T-helper 17 cell (primary cell): ENCODE measurements around the gene MAGEA11. TPM values are rescaled to one million over a fixed set of nuclear protein-coding genes. Genes with fewer than 3 reads are reported as not detected.
"Not testable (repeated sequence)": the region's sequence is repeated elsewhere in the genome, so short reads cannot be mapped to it uniquely, and the experiment has no call there.

Source experiments
- ATAC-seq: fragments of 150-1000 bp; cut with Tn5 transposase; 2 replicates; pipeline ENCODE4 v1.10.0; 2021; ENCODE audit warnings: mild to moderate bottlenecking, moderate library complexity
- DNase-seq, 3 donors: peaks; one replicate each; pipeline versions ENCODE4 v3.0.0 to v3.0.0-alpha.2; 2020 to 2021
- H3K9me3 ChIP-seq: one replicate; pipeline ENCODE4 v1.7.0; 2013; ENCODE audit warnings: low read length, mild to moderate bottlenecking; ENCODE audit not compliant: control insufficient read depth, poor library complexity, severe bottlenecking
- H3K27ac Mint-ChIP-seq: one replicate; pipeline ENCODE4 v1.8.0; 2022; ENCODE audit warnings: mild to moderate bottlenecking, moderate library complexity, mixed read lengths
- H3K27me3 Mint-ChIP-seq: one replicate; pipeline ENCODE4 v1.8.0; 2022; ENCODE audit warnings: mixed read lengths
- H3K36me3 Mint-ChIP-seq: one replicate; pipeline ENCODE4 v1.8.0; 2022; ENCODE audit warnings: low read depth, mixed read lengths
- H3K4me1 Mint-ChIP-seq: one replicate; pipeline ENCODE4 v1.8.0; 2022; ENCODE audit warnings: mild to moderate bottlenecking, mixed read lengths
- H3K4me3 Mint-ChIP-seq: one replicate; pipeline ENCODE4 v1.8.0; 2022; ENCODE audit warnings: mild to moderate bottlenecking, moderate library complexity, mixed read lengths
- total RNA-seq, 4 donors: library from RNA in 2 of 4; stranded (reverse) in 2 of 4; gene quantifications; one replicate each; pipeline ENCODE4 v1.2.3 and lab custom pipeline; 2022 to 2026

Gene MAGEA11, protein sequence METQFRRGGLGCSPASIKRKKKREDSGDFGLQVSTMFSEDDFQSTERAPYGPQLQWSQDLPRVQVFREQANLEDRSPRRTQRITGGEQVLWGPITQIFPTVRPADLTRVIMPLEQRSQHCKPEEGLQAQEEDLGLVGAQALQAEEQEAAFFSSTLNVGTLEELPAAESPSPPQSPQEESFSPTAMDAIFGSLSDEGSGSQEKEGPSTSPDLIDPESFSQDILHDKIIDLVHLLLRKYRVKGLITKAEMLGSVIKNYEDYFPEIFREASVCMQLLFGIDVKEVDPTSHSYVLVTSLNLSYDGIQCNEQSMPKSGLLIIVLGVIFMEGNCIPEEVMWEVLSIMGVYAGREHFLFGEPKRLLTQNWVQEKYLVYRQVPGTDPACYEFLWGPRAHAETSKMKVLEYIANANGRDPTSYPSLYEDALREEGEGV
- total RNA-seq, result not detected
- 0 to 0.12 reads per million in 2 donors for total RNA-seq (lab: John Stamatoyannopoulos, UW)

DNA sequence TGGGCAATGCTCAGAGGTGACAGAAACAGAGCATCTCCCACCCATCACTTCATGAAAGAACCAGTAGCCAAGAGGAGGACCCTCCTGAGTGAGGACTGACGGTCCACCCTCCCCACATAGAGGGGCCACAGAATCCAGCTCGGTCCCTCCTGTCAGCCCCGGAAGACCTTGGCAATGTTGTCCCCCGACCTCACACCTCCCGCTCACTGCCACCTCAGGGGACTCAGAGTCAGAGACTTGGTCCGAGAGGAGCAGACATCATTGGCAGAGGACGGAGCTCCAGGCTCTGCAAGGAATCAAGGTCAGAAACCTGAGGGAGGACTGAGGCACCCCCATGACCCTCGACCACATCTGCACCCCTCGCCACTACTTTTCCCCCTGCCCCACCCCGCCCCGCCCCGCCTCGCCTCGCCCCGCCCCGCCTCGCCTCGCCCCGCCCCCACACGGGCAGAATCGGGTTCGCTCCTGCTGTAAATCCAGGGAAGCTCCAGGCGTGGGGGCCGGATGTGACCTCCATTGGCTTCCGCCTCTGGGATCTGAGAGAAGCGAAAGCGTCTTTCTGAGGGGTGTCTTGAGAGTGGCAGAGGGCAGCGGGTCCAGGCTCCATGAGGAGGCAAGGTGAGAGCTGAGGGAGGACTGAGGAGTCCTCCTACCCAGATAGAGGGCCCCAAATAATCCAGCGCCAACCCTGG lies at the start of gene MAGEA11:
TSS of gene MAGEA11 (plus strand) at position 516 of the 692 bp plus-strand sequence. CDS start 1,100 bp downstream, outside the sequence.
- Mint-ChIP-seq H3K4me1 (no peaks in the 10 kb centered on the region), H3K27ac (no peak within 1 kb of the TSS), H3K27me3 (no peaks in the 10 kb centered on the region), H3K36me3 (no peaks in the 10 kb centered on the region), H3K4me3 (no peak within 1 kb of the TSS)
- no peaks in the 10 kb centered on the region for H3K9me3 ChIP-seq
- ATAC-seq (no peak), DNase-seq (no peak)

- H3K9me3 ChIP-seq, H3K4me1 Mint-ChIP-seq, H3K27me3 Mint-ChIP-seq, H3K4me3 Mint-ChIP-seq, H3K36me3 Mint-ChIP-seq, ATAC-seq, H3K27ac Mint-ChIP-seq, DNase-seq: not testable (repeated sequence)
These were observed 36.8 kb upstream of the MAGEA11 start for GRCh38 chrX:149675088-149675487.

- H3K4me3 Mint-ChIP-seq, H3K9me3 ChIP-seq, H3K27me3 Mint-ChIP-seq, H3K36me3 Mint-ChIP-seq, H3K4me1 Mint-ChIP-seq, H3K27ac Mint-ChIP-seq, DNase-seq, ATAC-seq: not testable (repeated sequence)
These were observed 36.3 kb upstream of the MAGEA11 start for GRCh38 chrX:149675554-149675953.

DNA sequence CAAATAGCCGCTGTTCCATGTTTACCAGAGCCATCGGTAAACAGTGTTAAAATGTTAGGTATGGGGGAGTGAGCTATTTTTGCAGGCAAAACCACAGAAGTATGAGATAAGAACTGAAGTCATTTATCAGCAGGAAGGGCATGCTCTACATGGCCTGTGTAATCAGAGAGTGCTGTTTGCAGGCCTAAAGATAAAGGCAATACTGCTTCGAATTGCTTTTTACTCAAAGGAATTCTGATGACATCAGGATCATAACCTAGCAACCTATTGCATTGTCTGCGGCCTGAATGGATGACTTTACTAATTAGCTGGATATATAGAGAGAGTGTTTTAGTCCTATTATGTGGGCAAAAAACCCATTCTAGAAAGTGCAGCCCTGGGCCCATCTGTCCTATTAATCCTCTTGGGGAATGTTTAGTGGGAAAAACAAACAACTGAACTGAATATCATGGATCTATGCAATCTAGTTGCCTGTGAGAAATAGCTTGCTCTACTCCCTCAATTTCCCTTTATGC lies 32.6 kb upstream of the MAGEA11 start:
- H3K4me3 Mint-ChIP-seq, H3K36me3 Mint-ChIP-seq, H3K27ac Mint-ChIP-seq, H3K9me3 ChIP-seq, ATAC-seq, H3K4me1 Mint-ChIP-seq, H3K27me3 Mint-ChIP-seq, DNase-seq: not testable (repeated sequence)

DNA sequence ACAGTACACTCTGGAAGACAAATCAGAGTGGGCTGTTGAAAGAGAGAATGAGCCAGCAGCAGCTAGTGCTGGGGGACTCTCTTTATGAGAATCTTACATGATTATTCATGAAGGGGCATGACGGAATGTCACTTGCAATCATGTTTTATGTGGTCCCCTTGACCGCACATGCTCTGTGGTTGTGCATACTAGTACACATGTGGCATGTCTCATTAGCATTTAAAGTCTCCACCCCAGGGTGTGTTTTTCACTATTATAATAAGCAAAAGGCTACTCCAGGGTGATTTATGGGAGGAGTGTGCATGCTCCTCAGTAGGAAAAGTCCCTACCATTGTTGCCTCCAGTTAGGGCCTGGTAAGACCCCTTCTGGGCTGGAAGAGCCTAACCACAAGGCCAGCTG lies 30.7 kb upstream of the MAGEA11 start:
- DNase-seq, result no peak
- Mint-ChIP-seq H3K27ac (no peak overlapping the region), H3K27me3 (peaks cover 10% of the 10 kb centered on the region), H3K4me1 (peaks cover 2% of the 10 kb centered on the region), H3K36me3 (no peaks in the 10 kb centered on the region), H3K4me3 (no peak overlapping the region)
- no peaks in the 10 kb centered on the region for H3K9me3 ChIP-seq
- ATAC-seq, result no peak

- H3K9me3 ChIP-seq, result no peaks in the 10 kb centered on the region
- H3K36me3 Mint-ChIP-seq, result no peaks in the 10 kb centered on the region
- no peak overlapping the region for H3K4me3 Mint-ChIP-seq
- no peak overlapping the region for H3K27ac Mint-ChIP-seq
- peaks cover 13% of the 10 kb centered on the region for H3K27me3 Mint-ChIP-seq
- DNase-seq, result no peak
- H3K4me1 Mint-ChIP-seq, result peaks cover 2% of the 10 kb centered on the region
- ATAC-seq, result no peak
These were observed 29.8 kb upstream of the MAGEA11 start for GRCh38 chrX:149682031-149682430.

GRCh38 chrX:149682956-149683947 lies 28.6 kb upstream of the MAGEA11 start:
- ATAC-seq (no peak), DNase-seq (no peak)
- H3K27me3 Mint-ChIP-seq, result peaks cover 13% of the 10 kb centered on the region
- H3K36me3 Mint-ChIP-seq, result no peaks in the 10 kb centered on the region
- no peaks in the 10 kb centered on the region for H3K9me3 ChIP-seq
- H3K4me1 Mint-ChIP-seq, result peaks cover 2% of the 10 kb centered on the region
- no peak overlapping the region for H3K4me3 Mint-ChIP-seq
- H3K27ac Mint-ChIP-seq, result no peak overlapping the region

GRCh38 chrX:149683966-149684730 lies 27.7 kb upstream of the MAGEA11 start:
- DNase-seq, result no peak
- ATAC-seq, result no peak
- Mint-ChIP-seq H3K36me3 (no peaks in the 10 kb centered on the region), H3K4me3 (no peak overlapping the region), H3K27me3 (peaks cover 13% of the 10 kb centered on the region), H3K27ac (no peak overlapping the region), H3K4me1 (peaks cover 2% of the 10 kb centered on the region)
- no peaks in the 10 kb centered on the region for H3K9me3 ChIP-seq

DNA sequence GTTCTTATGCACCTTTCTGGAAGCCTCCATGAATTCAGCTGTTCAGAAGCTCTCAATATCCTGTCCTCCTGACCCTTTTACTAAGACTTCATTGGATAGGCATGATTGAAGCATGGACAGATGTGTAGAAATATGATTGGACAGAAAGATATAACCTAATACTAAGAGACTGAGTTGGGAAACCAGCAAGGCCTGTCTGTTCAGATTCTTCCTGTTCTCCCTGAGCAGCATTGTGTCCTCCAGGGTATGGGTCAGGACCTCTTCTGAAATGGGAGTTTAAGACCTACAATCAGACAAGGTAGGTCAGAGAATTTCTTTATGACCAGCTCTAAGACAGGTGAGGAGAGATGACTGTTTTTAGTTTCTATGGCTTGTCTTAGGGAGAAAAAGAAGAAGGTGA lies 23.9 kb upstream of the MAGEA11 start:
- peaks cover 25% of the 10 kb centered on the region for H3K27me3 Mint-ChIP-seq
- H3K36me3 Mint-ChIP-seq, result no peaks in the 10 kb centered on the region
- H3K9me3 ChIP-seq, result no peaks in the 10 kb centered on the region
- ATAC-seq (no peak), DNase-seq (no peak)
- no peak overlapping the region for H3K4me3 Mint-ChIP-seq
- H3K4me1 Mint-ChIP-seq, result peaks cover under 1% of the 10 kb centered on the region
- H3K27ac Mint-ChIP-seq, result no peak overlapping the region

- Mint-ChIP-seq H3K27me3 (peaks cover 23% of the 10 kb centered on the region), H3K36me3 (no peaks in the 10 kb centered on the region)
- ATAC-seq, result no peak
These were observed 23.3 kb upstream of the MAGEA11 start for GRCh38 chrX:149688552-149688951.

GRCh38 chrX:149691794-149692193 lies 20.1 kb upstream of the MAGEA11 start:
- Mint-ChIP-seq H3K36me3 (no peaks in the 10 kb centered on the region), H3K4me1 (no peaks in the 10 kb centered on the region), H3K4me3 (no peak overlapping the region), H3K27ac (no peak overlapping the region), H3K27me3 (peaks cover 20% of the 10 kb centered on the region)
- DNase-seq, result no peak
- no peak for ATAC-seq
- no peaks in the 10 kb centered on the region for H3K9me3 ChIP-seq

More at GRCh38 chrX:149688552-149688951, 23.3 kb upstream of the MAGEA11 start:
- Mint-ChIP-seq H3K4me1 (no peaks in the 10 kb centered on the region), H3K4me3 (no peak overlapping the region), H3K27ac (no peak overlapping the region)
- DNase-seq, result no peak
- H3K9me3 ChIP-seq, result no peaks in the 10 kb centered on the region

DNA sequence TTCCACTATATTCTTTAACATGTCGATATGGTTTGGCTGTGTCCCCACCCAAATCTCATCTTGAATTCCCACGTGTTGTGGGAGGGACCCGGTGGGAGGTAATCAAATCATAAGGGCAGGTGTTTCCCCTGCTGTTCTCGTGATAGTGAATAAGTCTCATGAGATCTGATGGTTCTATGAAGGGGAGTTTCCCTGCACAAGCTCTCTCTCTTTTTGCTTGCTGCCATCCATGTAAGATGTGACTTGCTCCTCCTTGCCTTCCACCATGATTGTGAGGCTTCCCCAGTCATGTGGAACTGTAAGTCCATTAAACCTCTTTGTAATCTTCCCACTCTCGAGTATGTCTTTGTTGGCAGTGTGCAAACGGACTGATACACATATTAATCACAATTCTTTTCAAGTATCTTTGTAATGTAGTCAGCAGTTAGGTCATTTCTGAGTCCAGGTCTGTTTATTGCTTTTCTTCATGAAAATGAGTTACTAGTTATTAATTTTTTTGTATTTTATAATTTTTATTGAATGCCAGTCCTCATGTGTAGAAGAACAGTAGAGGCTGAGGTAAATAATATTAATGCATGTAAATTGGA lies 19.1 kb upstream of the MAGEA11 start:
- not testable (repeated sequence) for ATAC-seq, H3K4me1 Mint-ChIP-seq, H3K4me3 Mint-ChIP-seq, H3K9me3 ChIP-seq, H3K36me3 Mint-ChIP-seq, H3K27ac Mint-ChIP-seq, DNase-seq
- peaks cover 20% of the 10 kb centered on the region for H3K27me3 Mint-ChIP-seq
